SK-N-MC (cell line): Measurements from ENCODE around the gene C1orf94.

ENCODE experiments used
- EZH2 ChIP-seq: fragments of 200-600 bp; sonication (generic); IDR thresholded peaks from one replicate; pipeline ENCODE4 v1.6.1; 2017; ENCODE audit warnings: antibody characterized with exemption
- POLR2AphosphoS5 ChIP-seq: IDR thresholded peaks from 2 replicates; pipeline ENCODE4 v1.6.1; 2012; ENCODE audit warnings: mild to moderate bottlenecking, low read depth, low read length, borderline replicate concordance

DNA sequence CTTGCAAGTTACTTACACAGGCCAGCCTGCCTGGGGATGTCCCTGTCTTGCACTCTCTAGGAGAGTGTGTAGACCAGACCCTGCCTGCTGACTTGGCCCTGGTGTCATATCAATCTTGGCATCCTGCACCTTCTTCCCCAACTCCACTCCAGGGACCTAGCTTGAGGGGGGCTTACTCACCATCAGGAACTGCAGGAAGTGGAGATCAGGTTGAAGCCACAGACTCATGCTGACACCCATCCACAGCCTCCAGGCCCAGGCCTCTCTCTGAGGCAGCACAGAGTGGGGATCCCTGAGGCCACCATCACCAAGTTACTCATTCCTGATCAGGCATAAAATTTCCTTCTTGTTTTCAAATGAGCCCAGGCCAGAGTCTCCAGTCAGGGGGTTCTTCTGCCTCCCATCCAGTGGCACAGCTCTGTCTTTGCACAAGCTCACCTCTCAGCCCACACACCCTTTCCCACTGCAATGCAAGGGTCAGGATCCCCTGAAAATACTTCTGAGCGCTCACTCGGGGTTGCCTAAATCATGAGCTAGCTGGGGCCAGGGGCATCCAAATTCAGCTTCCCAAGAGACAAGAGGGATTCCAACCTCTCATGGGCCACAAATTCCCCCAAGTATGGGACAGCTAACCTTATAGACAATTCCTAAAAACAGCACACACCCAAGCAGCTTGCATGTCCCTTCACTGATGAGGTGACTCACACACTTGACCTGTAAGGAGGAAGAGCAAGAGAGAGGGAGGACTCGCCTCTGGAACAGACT, 45.1 kb upstream of the C1orf94 start:
- TF ChIP-seq POLR2AphosphoS5 (no peak), EZH2 (no peak)
